Measurements from ENCODE around the gene SLC17A4. TPM values are rescaled to one million over a fixed set of nuclear protein-coding genes. Genes with fewer than 3 reads are reported as not detected.

The SLC17A4 gene
- total and polyA plus RNA-seq, 2 experiments from 2014 or later: not detected

- H3K9me3 ChIP-seq (ENCODE audit: low read depth): no peaks in the 10 kb centered on the region
Observed at GRCh38 chr6:25730907-25731306, 23.6 kb upstream of the SLC17A4 start.

GRCh38 chr6:25731721-25732120, 22.8 kb upstream of the SLC17A4 start:
- no peak overlapping the region for H3K27ac ChIP-seq
- H3K4me1 ChIP-seq (ENCODE audit: low read depth): no peaks in the 10 kb centered on the region
- H3K36me3 ChIP-seq: no peaks in the 10 kb centered on the region
- H3K9me3 ChIP-seq (ENCODE audit: low read depth): no peaks in the 10 kb centered on the region
- no peaks in the 10 kb centered on the region for H3K27me3 ChIP-seq
- no peak for DNase-seq (ENCODE audit: low read depth in 1 of 2, low spot score in 1 of 2)
- no peak overlapping the region for H3K4me3 ChIP-seq
- TF ChIP-seq, protein P1, sequence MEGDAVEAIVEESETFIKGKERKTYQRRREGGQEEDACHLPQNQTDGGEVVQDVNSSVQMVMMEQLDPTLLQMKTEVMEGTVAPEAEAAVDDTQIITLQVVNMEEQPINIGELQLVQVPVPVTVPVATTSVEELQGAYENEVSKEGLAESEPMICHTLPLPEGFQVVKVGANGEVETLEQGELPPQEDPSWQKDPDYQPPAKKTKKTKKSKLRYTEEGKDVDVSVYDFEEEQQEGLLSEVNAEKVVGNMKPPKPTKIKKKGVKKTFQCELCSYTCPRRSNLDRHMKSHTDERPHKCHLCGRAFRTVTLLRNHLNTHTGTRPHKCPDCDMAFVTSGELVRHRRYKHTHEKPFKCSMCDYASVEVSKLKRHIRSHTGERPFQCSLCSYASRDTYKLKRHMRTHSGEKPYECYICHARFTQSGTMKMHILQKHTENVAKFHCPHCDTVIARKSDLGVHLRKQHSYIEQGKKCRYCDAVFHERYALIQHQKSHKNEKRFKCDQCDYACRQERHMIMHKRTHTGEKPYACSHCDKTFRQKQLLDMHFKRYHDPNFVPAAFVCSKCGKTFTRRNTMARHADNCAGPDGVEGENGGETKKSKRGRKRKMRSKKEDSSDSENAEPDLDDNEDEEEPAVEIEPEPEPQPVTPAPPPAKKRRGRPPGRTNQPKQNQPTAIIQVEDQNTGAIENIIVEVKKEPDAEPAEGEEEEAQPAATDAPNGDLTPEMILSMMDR (IDR thresholded peaks at IDR 0.05; ENCODE audit: low read depth, low read length): no peak

More at GRCh38 chr6:25730907-25731306, 23.6 kb upstream of the SLC17A4 start:
- H3K4me1 ChIP-seq (ENCODE audit: low read depth): no peaks in the 10 kb centered on the region
- no peaks in the 10 kb centered on the region for H3K36me3 ChIP-seq
- no peaks in the 10 kb centered on the region for H3K27me3 ChIP-seq
- TF ChIP-seq, protein P1 (IDR thresholded peaks at IDR 0.05; ENCODE audit: low read depth, low read length): no peak
- DNase-seq (ENCODE audit: low read depth in 1 of 2, low spot score in 1 of 2): no peak
- no peak overlapping the region for H3K27ac ChIP-seq
- no peak overlapping the region for H3K4me3 ChIP-seq

GRCh38 chr6:25732468-25733198, 21.9 kb upstream of the SLC17A4 start:
- no peak for DNase-seq (ENCODE audit: low read depth in 1 of 2, low spot score in 1 of 2)
- H3K4me3 ChIP-seq: no peak overlapping the region
- H3K36me3 ChIP-seq: no peaks in the 10 kb centered on the region
- H3K27ac ChIP-seq: no peak overlapping the region
- no peaks in the 10 kb centered on the region for H3K27me3 ChIP-seq
- TF ChIP-seq, protein P1 (IDR thresholded peaks at IDR 0.05; ENCODE audit: low read depth, low read length): no peak
- H3K9me3 ChIP-seq (ENCODE audit: low read depth): no peaks in the 10 kb centered on the region
- H3K4me1 ChIP-seq (ENCODE audit: low read depth): no peaks in the 10 kb centered on the region

DNA sequence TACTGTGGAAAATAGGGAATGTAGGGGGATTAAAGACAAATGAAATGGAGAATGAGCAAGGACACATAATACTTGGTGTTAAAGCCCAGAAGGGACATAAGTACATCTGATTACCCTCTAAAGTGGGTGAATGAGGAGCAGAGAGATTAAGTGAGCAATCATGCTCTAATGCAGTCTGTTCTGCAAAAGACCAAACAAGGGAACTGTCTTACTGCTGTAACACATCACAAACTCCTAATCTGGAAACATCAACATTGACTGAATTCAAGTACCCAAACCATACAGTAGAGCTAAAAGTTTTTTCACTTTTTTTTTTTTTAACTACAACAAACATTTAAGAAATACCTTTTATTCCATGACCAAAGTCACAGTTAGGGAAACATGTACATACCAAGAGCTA, 19.3 kb upstream of the SLC17A4 start:
- Histone ChIP-seq H3K4me1 (ENCODE audit: low read depth) (no peaks in the 10 kb centered on the region), H3K27me3 (no peaks in the 10 kb centered on the region), H3K4me3 (no peak overlapping the region), H3K9me3 (ENCODE audit: low read depth) (no peaks in the 10 kb centered on the region), H3K36me3 (no peaks in the 10 kb centered on the region), H3K27ac (no peak overlapping the region)
- TF ChIP-seq, protein P1 (IDR thresholded peaks at IDR 0.05; ENCODE audit: low read depth, low read length): no peak
- DNase-seq (ENCODE audit: low read depth in 1 of 2, low spot score in 1 of 2): no peak

DNA sequence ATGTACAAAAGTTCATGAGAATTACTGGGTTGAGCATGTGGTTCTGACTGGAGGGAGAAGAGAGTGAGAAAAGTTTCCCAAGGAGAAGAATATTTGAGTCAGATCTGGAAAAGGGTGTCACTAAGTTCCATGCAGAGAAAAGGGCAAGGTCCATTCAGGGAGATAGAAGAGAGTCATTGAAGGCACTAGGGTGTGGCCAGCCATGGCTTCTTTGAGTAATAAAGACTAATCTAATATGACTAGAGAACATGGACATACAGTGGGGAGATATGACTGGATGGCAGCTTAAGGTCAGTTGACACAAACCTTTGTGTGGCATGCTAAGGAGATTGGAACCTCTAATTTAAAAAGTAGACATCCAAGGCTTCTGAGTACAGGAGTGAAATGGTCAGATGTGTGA, 10.7 kb upstream of the SLC17A4 start:
- DNase-seq (ENCODE audit: low read depth in 1 of 2, low spot score in 1 of 2): no peak
- H3K4me3 ChIP-seq: no peak overlapping the region
- no peaks in the 10 kb centered on the region for H3K9me3 ChIP-seq (ENCODE audit: low read depth)
- H3K36me3 ChIP-seq: no peaks in the 10 kb centered on the region
- TF ChIP-seq, protein P1 (IDR thresholded peaks at IDR 0.05; ENCODE audit: low read depth, low read length): no peak
- H3K4me1 ChIP-seq (ENCODE audit: low read depth): no peaks in the 10 kb centered on the region
- no peak overlapping the region for H3K27ac ChIP-seq
- no peaks in the 10 kb centered on the region for H3K27me3 ChIP-seq

Data from cardiac muscle cell (in vitro differentiated cells and primary cell).